H1 (cell line): ENCODE data around the gene TRPC4. TPM values are rescaled to one million over a fixed set of nuclear protein-coding genes. Genes with fewer than 3 reads are reported as not detected.

Source experiments
- CTCF ChIP-seq, 3 experiments: IDR thresholded peaks; 1 replicate in 2 of 3; 2 replicates in 1 of 3; pipeline versions ENCODE4 v1.5.1 to v1.6.1; 2011; ENCODE audit warnings: low read length in 3 of 3, mild to moderate bottlenecking in 3 of 3, inconsistent platforms in 2 of 3, low read depth in 1 of 3, moderate library complexity in 1 of 3; ENCODE audit not compliant: insufficient read depth in 1 of 3; ENCODE audit errors: control extremely low read depth in 1 of 3
- RAD21 ChIP-seq, 2 experiments: IDR thresholded peaks in 1 of 2; conservative IDR thresholded peaks in 1 of 2; 2 replicates each; pipeline ENCODE4 v1.6.1; 2011; ENCODE audit warnings: low read depth in 2 of 2, low read length in 2 of 2, improper control_type of control experiment in 1 of 2, inconsistent platforms in 1 of 2, mild to moderate bottlenecking in 1 of 2, moderate library complexity in 1 of 2
- polyA plus RNA-seq, 7 experiments: library from polyadenylated mRNA; depleted of rRNA in 3 of 7; stranded (reverse) in 5 of 7; unstranded in 2 of 7; fragments of >200 nt in 5 of 7; fragments of 200-250 nt in 2 of 7; gene quantifications; 1 replicate in 5 of 7; 2 replicates in 1 of 7; 4 replicates in 1 of 7; pipeline versions ENCODE4 v1.2.1 to v1.2.3, GENCODE V29; 2011 to 2013; ENCODE audit warnings: missing spikeins in 2 of 7, mixed read lengths in 2 of 7
- total RNA-seq: library from RNA; stranded (reverse); fragmentation: NEBNext Ultra II Directional; extraction: Animal tissue kit (Norgen Biotek cat#: 25700); gene quantifications from 2 replicates; pipeline ENCODE4 v1.2.1, GENCODE V29; 2021

TRPC4 gene
- total and polyA plus RNA-seq, 2 of the 8 experiments (the other 6 are each of a cell fraction or from before 2014, with no cell fraction given) = 12.3 to 14.7 TPM

GRCh38 chr13:37685206-37685605 is 184.4 kb downstream of the TRPC4 start (continued):
- TF ChIP-seq RAD21 (IDR thresholded peaks at IDR 0.05 in 1 of 2, conservative IDR thresholded peaks at IDR 0.05 in 1 of 2; ENCODE audit: low read depth in 2 of 2, low read length in 2 of 2) (no peak), CTCF (IDR thresholded peaks at IDR 0.05; ENCODE audit: control extremely low read depth in 1 of 3, insufficient read depth in 1 of 3, low read depth in 1 of 3, low read length in 3 of 3) (no peak)
